ENCODE data around the gene SIL1.
"Not testable (repeated sequence)": the region's sequence is repeated elsewhere in the genome, so short reads cannot be mapped to it uniquely, and the experiment has no call there.

Gene SIL1

GRCh38 chr5:139171779-139172404, 26.3 kb downstream of the SIL1 start:
- DNase-seq = no peak

- no peak for DNase-seq
These were observed 30.0 kb downstream of the SIL1 start for GRCh38 chr5:139167952-139168720.

- DNase-seq = no peak
These were observed 30.6 kb downstream of the SIL1 start for GRCh38 chr5:139167533-139167932.

- no peak for DNase-seq
These were observed 31.1 kb downstream of the SIL1 start for GRCh38 chr5:139167063-139167462.

GRCh38 chr5:139164897-139165296, 33.3 kb downstream of the SIL1 start:
- not testable (repeated sequence) for DNase-seq

- peak; percentile 45 for DNase-seq
These were observed 34.1 kb downstream of the SIL1 start for GRCh38 chr5:139164020-139164419.

- no peak for DNase-seq
These were observed 35.7 kb downstream of the SIL1 start for GRCh38 chr5:139162448-139162847.

- DNase-seq = no peak
These were observed 39.4 kb downstream of the SIL1 start for GRCh38 chr5:139158791-139159190.

- DNase-seq = no peak
These were observed 40.6 kb downstream of the SIL1 start for GRCh38 chr5:139157556-139157955.

GRCh38 chr5:139156814-139157213, 41.4 kb downstream of the SIL1 start:
- no peak for DNase-seq

GRCh38 chr5:139155333-139155732, 42.8 kb downstream of the SIL1 start:
- no peak for DNase-seq

- no peak for DNase-seq
These were observed 46.3 kb downstream of the SIL1 start for GRCh38 chr5:139151902-139152301.

- no peak for DNase-seq
These were observed 47.7 kb downstream of the SIL1 start for GRCh38 chr5:139150367-139150999.

- DNase-seq = no peak
These were observed 48.5 kb downstream of the SIL1 start for GRCh38 chr5:139149477-139150199.

GRCh38 chr5:139148986-139149385, 49.2 kb downstream of the SIL1 start:
- DNase-seq = no peak

GRCh38 chr5:139148306-139148705, 49.9 kb downstream of the SIL1 start:
- no peak for DNase-seq

- DNase-seq = no peak
These were observed 50.6 kb downstream of the SIL1 start for GRCh38 chr5:139147483-139148087.

GRCh38 chr5:139146809-139147482, 51.2 kb downstream of the SIL1 start:
- DNase-seq = no peak

- DNase-seq = no peak
These were observed 56.5 kb downstream of the SIL1 start for GRCh38 chr5:139141446-139142204.

GRCh38 chr5:139140591-139141071, 57.5 kb downstream of the SIL1 start:
- DNase-seq = no peak

- DNase-seq = no peak
These were observed 59.4 kb downstream of the SIL1 start for GRCh38 chr5:139138809-139139208.
